H7 (cell line): ENCODE results near the gene PPARGC1A. TPM values are rescaled to one million over a fixed set of nuclear protein-coding genes. Genes with fewer than 3 reads are reported as not detected.

Experiments used
- DNase-seq: peaks from one replicate; pipeline ENCODE4 v3.0.0; 2012
- H3K27me3 ChIP-seq: 2 replicates; pipeline ENCODE4 v1.6.0; 2011; ENCODE audit warnings: mild to moderate bottlenecking, low read length; ENCODE audit not compliant: control insufficient read depth, insufficient read depth
- H3K36me3 ChIP-seq: replicated peaks from 2 replicates; pipeline ENCODE4 v1.5.1; 2011; ENCODE audit warnings: low read length; ENCODE audit not compliant: control insufficient read depth, insufficient read depth
- H3K4me3 ChIP-seq: 2 replicates; pipeline ENCODE4 v1.5.1; 2011; ENCODE audit warnings: low read depth, mild to moderate bottlenecking, control low read depth, low read length, moderate library complexity; ENCODE audit not compliant: insufficient read depth
- total RNA-seq: library from RNA; depleted of rRNA; stranded (reverse); fragments of >200 nt; shearing (Covaris generic); gene quantifications from 2 replicates; pipeline ENCODE4 v1.2.3, GENCODE V29; 2014

PPARGC1A gene
- total RNA-seq, 1 experiment from 2014 or later, result 2.0 TPM

GRCh38 chr4:23922013-23922412 lies 32.2 kb upstream of the PPARGC1A start:
- Histone ChIP-seq H3K27me3 (no peaks in the 10 kb centered on the region), H3K36me3 (no peaks in the 10 kb centered on the region), H3K4me3 (no peak overlapping the region)
- no peak for DNase-seq

- Histone ChIP-seq H3K27me3 (no peaks in the 10 kb centered on the region), H3K36me3 (no peaks in the 10 kb centered on the region), H3K4me3 (no peak overlapping the region)
- no peak for DNase-seq
Observed at GRCh38 chr4:23921447-23921845, 31.6 kb upstream of the PPARGC1A start.

- no peak for DNase-seq
- H3K36me3 ChIP-seq, result no peaks in the 10 kb centered on the region
Observed at GRCh38 chr4:23920716-23921446, 31.0 kb upstream of the PPARGC1A start.

GRCh38 chr4:23920296-23920695 lies 30.4 kb upstream of the PPARGC1A start:
- no peak for DNase-seq
- H3K27me3 ChIP-seq, result no peaks in the 10 kb centered on the region
- H3K36me3 ChIP-seq, result no peaks in the 10 kb centered on the region
- H3K4me3 ChIP-seq, result no peak overlapping the region

More at GRCh38 chr4:23920716-23921446, 31.0 kb upstream of the PPARGC1A start:
- no peaks in the 10 kb centered on the region for H3K27me3 ChIP-seq
- no peak overlapping the region for H3K4me3 ChIP-seq

GRCh38 chr4:23916282-23916681 lies 26.4 kb upstream of the PPARGC1A start:
- no peak overlapping the region for H3K4me3 ChIP-seq
- no peaks in the 10 kb centered on the region for H3K36me3 ChIP-seq
- H3K27me3 ChIP-seq, result no peaks in the 10 kb centered on the region
- DNase-seq, result no peak

- no peak for DNase-seq
- Histone ChIP-seq H3K4me3 (no peak overlapping the region), H3K36me3 (no peaks in the 10 kb centered on the region), H3K27me3 (no peaks in the 10 kb centered on the region)
Observed at GRCh38 chr4:23915459-23916132, 25.7 kb upstream of the PPARGC1A start.

GRCh38 chr4:23911675-23912455 lies 22.0 kb upstream of the PPARGC1A start:
- Histone ChIP-seq H3K27me3 (no peaks in the 10 kb centered on the region), H3K4me3 (no peak overlapping the region), H3K36me3 (no peaks in the 10 kb centered on the region)
- DNase-seq, result no peak

GRCh38 chr4:23909671-23910070 lies 19.8 kb upstream of the PPARGC1A start:
- DNase-seq, result no peak
- Histone ChIP-seq H3K4me3 (no peak overlapping the region), H3K27me3 (no peaks in the 10 kb centered on the region), H3K36me3 (no peaks in the 10 kb centered on the region)

- no peak for DNase-seq
- Histone ChIP-seq H3K4me3 (no peak overlapping the region), H3K36me3 (no peaks in the 10 kb centered on the region)
Observed at GRCh38 chr4:23906839-23907238, 17.0 kb upstream of the PPARGC1A start.

GRCh38 chr4:23904639-23905071 lies 14.8 kb upstream of the PPARGC1A start:
- Histone ChIP-seq H3K36me3 (no peaks in the 10 kb centered on the region), H3K27me3 (no peaks in the 10 kb centered on the region), H3K4me3 (no peak overlapping the region)
- no peak for DNase-seq

More at GRCh38 chr4:23906839-23907238, 17.0 kb upstream of the PPARGC1A start:
- H3K27me3 ChIP-seq, result no peaks in the 10 kb centered on the region

- H3K36me3 ChIP-seq, result no peaks in the 10 kb centered on the region
- DNase-seq, result no peak
Observed at GRCh38 chr4:23903859-23904438, 14.1 kb upstream of the PPARGC1A start.

GRCh38 chr4:23902222-23902804 lies 12.5 kb upstream of the PPARGC1A start:
- Histone ChIP-seq H3K27me3 (no peaks in the 10 kb centered on the region), H3K36me3 (no peaks in the 10 kb centered on the region), H3K4me3 (no peak overlapping the region)
- no peak for DNase-seq

More at GRCh38 chr4:23903859-23904438, 14.1 kb upstream of the PPARGC1A start:
- Histone ChIP-seq H3K4me3 (no peak overlapping the region), H3K27me3 (no peaks in the 10 kb centered on the region)

- H3K27me3 ChIP-seq, result no peaks in the 10 kb centered on the region
- H3K4me3 ChIP-seq, result no peak overlapping the region
- no peaks in the 10 kb centered on the region for H3K36me3 ChIP-seq
- DNase-seq, result no peak
Observed at GRCh38 chr4:23900636-23901035, 10.8 kb upstream of the PPARGC1A start.

GRCh38 chr4:23899565-23899964 lies 9.7 kb upstream of the PPARGC1A start:
- Histone ChIP-seq H3K27me3 (no peaks in the 10 kb centered on the region), H3K4me3 (no peak overlapping the region), H3K36me3 (no peaks in the 10 kb centered on the region)
- DNase-seq, result no peak
